ENCODE data around the gene C1D. TPM values are rescaled to one million over a fixed set of nuclear protein-coding genes. Genes with fewer than 3 reads are reported as not detected.

The C1D gene
- total and polyA plus RNA-seq, 2 of the 4 experiments (the other 2 are of a cell fraction), result 2.7 to 14.3 TPM

GRCh38 chr2:68050353-68050752, 12.5 kb downstream of the C1D start:
- Histone ChIP-seq H4K8ac (ENCODE audit: low read depth in 2 of 2, low read length in 2 of 2) (no peak overlapping the region), H3K9me1 (ENCODE audit: insufficient read depth, low read length) (peaks cover 12% of the 10 kb centered on the region; the same call in 1 of the 2 replicates), H3K27me3 (ENCODE audit: control insufficient read depth, insufficient read depth, low read length) (no peaks in the 10 kb centered on the region), H3K79me1 (ENCODE audit: low read depth in 1 of 2, low read length in 2 of 2) (peaks cover 38 to 50% of the 10 kb centered on the region in 2 experiments), H3K4me1 (ENCODE audit: control insufficient read depth, insufficient read depth, low read length) (peaks cover 4% of the 10 kb centered on the region), H4K91ac (ENCODE audit: insufficient read depth, low read depth, low read length) (no peak overlapping the region), H2AK9ac (replicated peaks; ENCODE audit: low read depth, low read length, poor library complexity) (no peak overlapping the region), H3K36me3 (ENCODE audit: control insufficient read depth, insufficient read depth, low read length) (no peaks in the 10 kb centered on the region), H2BK20ac (ENCODE audit: low read depth, low read length) (no peak overlapping the region), H3K9me3 (ENCODE audit: control insufficient read depth, insufficient read depth, low read length) (no peaks in the 10 kb centered on the region), H2BK120ac (ENCODE audit: low read depth, low read length) (no peak overlapping the region), H2BK5ac (ENCODE audit: low read depth, low read length, poor library complexity, severe bottlenecking) (no peak overlapping the region), H2AK5ac (ENCODE audit: low read depth, low read length) (no peak overlapping the region), H3K4ac (ENCODE audit: low read depth, low read length) (no peak overlapping the region), H4K20me1 (ENCODE audit: insufficient read depth, low read length) (peaks cover 32% of the 10 kb centered on the region), H3K18ac (ENCODE audit: low read depth, low read length) (no peak overlapping the region), H3K14ac (replicated peaks; ENCODE audit: low read depth, low read length) (no peak overlapping the region), H3K23ac (ENCODE audit: low read depth, low read length) (no peak overlapping the region), H3K4me3 (ENCODE audit: insufficient read depth, low read depth, low read length) (no peak overlapping the region), H2BK15ac (ENCODE audit: low read depth, low read length) (no peak overlapping the region), H2AFZ (replicated peaks; ENCODE audit: low read length, poor library complexity) (no peak overlapping the region), H3K27ac (ENCODE audit: insufficient read depth, low read length) (no peak overlapping the region), H3K56ac (ENCODE audit: extremely low read depth, insufficient read depth, low read length) (no peak overlapping the region), H3K9ac (ENCODE audit: low read depth, low read length) (no peak overlapping the region), H4K5ac (ENCODE audit: low read depth, low read length) (no peak overlapping the region), H3K4me2 (ENCODE audit: low read depth, low read length) (no peak overlapping the region)
- in situ Hi-C loops (cut with MboI; ENCODE audit: low sequenced_read_pairs) (no loop called here), intact Hi-C loops (cut with micrococcal nuclease) (no loop called here), dilution Hi-C loops (cut with HindIII; ENCODE audit: low sequenced_read_pairs, unreplicated experiment) (no loop called here)
- CTCF ChIA-PET, result no interaction called here
- DNase-seq (no peak), ATAC-seq (ENCODE audit: low read depth) (no peak)
- 100% methylated on average over 1 of the region's 2 CpGs; no CpG with 5 or more reads in 1 of the 2 experiments for WGBS, 2 experiments (ENCODE audit: extremely low coverage in 2 of 2, insufficient read length in 1 of 2)
- POLR2A ChIA-PET (ENCODE audit: unreplicated experiment), result no interaction called here
- no TSS peak for BruUV-seq (replicated peaks)
- TF ChIP-seq CEBPB (IDR thresholded peaks at IDR 0.05; ENCODE audit: low read depth, low read length) (no peak), CHD1 (IDR thresholded peaks at IDR 0.05; ENCODE audit: low read depth, low read length) (no peak), RAD21 (IDR thresholded peaks at IDR 0.05; ENCODE audit: low read length) (no peak), RCOR1 (IDR thresholded peaks at IDR 0.05; ENCODE audit: insufficient replicate concordance, low read length) (no peak), MAZ (IDR thresholded peaks at IDR 0.05; ENCODE audit: borderline replicate concordance, low read depth, low read length) (no peak), MXI1 (IDR thresholded peaks at IDR 0.05; ENCODE audit: borderline replicate concordance, low read depth, low read length) (no peak), NFE2L2 (IDR thresholded peaks at IDR 0.05; ENCODE audit: low read depth, low read length) (no peak), POLR2A (IDR thresholded peaks at IDR 0.05; ENCODE audit: low read depth, low read length) (no peak)
- TF ChIP-seq, protein P1, sequence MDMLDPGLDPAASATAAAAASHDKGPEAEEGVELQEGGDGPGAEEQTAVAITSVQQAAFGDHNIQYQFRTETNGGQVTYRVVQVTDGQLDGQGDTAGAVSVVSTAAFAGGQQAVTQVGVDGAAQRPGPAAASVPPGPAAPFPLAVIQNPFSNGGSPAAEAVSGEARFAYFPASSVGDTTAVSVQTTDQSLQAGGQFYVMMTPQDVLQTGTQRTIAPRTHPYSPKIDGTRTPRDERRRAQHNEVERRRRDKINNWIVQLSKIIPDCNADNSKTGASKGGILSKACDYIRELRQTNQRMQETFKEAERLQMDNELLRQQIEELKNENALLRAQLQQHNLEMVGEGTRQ (IDR thresholded peaks at IDR 0.05; ENCODE audit: low read depth, low read length), result no peak
- TF ChIP-seq, protein P2, sequence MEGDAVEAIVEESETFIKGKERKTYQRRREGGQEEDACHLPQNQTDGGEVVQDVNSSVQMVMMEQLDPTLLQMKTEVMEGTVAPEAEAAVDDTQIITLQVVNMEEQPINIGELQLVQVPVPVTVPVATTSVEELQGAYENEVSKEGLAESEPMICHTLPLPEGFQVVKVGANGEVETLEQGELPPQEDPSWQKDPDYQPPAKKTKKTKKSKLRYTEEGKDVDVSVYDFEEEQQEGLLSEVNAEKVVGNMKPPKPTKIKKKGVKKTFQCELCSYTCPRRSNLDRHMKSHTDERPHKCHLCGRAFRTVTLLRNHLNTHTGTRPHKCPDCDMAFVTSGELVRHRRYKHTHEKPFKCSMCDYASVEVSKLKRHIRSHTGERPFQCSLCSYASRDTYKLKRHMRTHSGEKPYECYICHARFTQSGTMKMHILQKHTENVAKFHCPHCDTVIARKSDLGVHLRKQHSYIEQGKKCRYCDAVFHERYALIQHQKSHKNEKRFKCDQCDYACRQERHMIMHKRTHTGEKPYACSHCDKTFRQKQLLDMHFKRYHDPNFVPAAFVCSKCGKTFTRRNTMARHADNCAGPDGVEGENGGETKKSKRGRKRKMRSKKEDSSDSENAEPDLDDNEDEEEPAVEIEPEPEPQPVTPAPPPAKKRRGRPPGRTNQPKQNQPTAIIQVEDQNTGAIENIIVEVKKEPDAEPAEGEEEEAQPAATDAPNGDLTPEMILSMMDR (conservative IDR thresholded peaks at IDR 0.05; ENCODE audit: low read depth, low read length), result no peak
